RPMI7951 (cell line): ENCODE measurements around the gene ANKRD50. TPM values are rescaled to one million over a fixed set of nuclear protein-coding genes. Genes with fewer than 3 reads are reported as not detected.

Experiments used
- DNase-seq: peaks from one replicate; pipeline ENCODE4 v3.0.0-alpha.2; 2012; ENCODE audit warnings: low read depth
- total RNA-seq: library from RNA; depleted of rRNA; stranded (reverse); fragments of >200 nt; shearing (Covaris generic); gene quantifications from 2 replicates; pipeline ENCODE4 v1.2.3, GENCODE V29; 2014; rRNA removed

Gene ANKRD50, protein sequence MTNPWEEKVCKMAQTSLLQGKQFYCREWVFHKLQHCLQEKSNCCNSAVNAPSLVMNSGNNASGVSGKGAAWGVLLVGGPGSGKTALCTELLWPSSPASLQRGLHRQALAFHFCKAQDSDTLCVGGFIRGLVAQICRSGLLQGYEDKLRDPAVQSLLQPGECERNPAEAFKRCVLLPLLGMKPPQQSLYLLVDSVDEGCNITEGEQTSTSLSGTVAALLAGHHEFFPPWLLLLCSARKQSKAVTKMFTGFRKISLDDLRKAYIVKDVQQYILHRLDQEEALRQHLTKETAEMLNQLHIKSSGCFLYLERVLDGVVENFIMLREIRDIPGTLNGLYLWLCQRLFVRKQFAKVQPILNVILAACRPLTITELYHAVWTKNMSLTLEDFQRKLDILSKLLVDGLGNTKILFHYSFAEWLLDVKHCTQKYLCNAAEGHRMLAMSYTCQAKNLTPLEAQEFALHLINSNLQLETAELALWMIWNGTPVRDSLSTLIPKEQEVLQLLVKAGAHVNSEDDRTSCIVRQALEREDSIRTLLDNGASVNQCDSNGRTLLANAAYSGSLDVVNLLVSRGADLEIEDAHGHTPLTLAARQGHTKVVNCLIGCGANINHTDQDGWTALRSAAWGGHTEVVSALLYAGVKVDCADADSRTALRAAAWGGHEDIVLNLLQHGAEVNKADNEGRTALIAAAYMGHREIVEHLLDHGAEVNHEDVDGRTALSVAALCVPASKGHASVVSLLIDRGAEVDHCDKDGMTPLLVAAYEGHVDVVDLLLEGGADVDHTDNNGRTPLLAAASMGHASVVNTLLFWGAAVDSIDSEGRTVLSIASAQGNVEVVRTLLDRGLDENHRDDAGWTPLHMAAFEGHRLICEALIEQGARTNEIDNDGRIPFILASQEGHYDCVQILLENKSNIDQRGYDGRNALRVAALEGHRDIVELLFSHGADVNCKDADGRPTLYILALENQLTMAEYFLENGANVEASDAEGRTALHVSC (N-terminal part only)
- 9.5 and 11.4 TPM in 2 replicates for total RNA-seq

DNA sequence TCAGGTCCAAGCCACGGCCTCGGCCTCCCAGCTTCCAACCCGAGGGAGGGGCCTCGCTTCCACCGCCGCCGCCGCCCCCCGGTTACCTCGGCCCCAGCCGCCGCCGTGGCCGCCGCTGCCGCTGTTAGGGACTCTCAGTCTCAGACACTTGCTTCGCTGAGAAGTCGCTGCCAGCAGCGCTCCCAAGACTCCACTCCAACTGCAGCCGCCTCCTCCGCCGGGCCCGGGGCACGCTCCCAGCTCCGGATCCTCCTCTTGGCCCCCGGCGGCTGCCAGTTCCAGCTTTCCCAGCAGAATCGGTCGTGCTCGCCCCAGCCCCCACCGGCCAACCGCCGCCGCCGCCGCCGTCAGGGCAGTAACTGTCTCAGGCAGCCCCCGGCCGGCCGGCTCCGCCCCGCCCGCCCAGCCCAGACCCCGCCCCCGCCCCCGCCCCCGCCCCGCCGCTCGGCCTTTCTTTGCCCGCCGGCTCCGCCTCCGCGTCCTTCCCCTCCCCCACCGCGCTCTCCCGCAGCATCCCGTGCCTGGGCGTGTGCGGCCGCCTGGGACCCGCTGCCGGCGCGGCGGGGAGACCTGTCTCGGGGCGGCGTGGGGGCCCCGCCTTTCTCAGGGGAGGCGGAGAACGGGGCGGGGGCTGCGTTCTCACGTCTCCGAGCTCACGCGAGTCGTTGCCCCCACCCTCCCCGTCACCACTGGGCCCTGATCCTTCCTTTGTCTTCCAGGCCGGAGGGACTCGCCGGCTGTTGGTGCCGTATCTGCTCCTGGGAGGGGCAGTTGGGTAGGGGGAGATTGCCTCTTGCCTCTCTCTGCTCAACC, at the start of gene ANKRD50:
Gene ANKRD50 (minus strand): TSS at position 361 of the 813 bp plus-strand sequence. CDS start 2,221 bp downstream, outside the sequence.
- DNase-seq: peak; percentile 92

DNA sequence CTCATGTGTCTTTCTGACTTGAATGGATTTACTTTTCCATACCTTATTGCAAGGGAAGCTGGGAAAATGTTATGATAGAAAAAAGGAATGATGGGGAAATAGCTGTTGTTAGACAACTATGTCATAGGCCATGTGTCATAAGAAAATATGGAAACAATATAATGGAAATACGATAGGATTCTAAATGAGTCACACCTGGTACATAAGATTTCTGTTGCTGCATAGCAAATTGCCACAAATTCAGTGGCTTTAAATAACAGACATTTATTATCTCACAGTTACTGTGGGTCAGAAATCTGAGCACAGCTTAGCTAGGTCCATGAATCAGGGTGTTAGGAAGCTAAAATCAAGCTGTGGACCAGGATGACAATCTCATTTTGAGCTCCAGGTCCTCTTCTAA, 44.6 kb upstream of the ANKRD50 start:
- no peak for DNase-seq

DNA sequence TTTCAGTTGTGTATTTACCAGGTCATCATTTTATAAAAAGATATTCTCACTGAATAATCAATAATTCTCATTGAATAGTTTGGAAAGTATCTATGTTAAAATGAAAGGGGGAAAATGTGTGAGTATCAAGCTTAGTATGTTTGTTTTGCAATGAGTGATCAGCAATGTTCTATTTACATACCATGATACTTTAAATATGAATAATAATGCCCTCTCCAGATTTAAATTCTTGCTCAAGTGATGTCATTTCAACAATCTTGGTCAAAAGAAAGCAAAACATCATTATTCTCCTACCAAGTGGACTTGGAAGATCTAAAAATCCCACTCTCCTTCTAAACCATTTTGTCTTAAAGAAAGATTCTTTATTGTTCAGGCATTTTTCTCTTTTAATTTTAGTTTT, 42.1 kb upstream of the ANKRD50 start:
- DNase-seq: no peak

DNA sequence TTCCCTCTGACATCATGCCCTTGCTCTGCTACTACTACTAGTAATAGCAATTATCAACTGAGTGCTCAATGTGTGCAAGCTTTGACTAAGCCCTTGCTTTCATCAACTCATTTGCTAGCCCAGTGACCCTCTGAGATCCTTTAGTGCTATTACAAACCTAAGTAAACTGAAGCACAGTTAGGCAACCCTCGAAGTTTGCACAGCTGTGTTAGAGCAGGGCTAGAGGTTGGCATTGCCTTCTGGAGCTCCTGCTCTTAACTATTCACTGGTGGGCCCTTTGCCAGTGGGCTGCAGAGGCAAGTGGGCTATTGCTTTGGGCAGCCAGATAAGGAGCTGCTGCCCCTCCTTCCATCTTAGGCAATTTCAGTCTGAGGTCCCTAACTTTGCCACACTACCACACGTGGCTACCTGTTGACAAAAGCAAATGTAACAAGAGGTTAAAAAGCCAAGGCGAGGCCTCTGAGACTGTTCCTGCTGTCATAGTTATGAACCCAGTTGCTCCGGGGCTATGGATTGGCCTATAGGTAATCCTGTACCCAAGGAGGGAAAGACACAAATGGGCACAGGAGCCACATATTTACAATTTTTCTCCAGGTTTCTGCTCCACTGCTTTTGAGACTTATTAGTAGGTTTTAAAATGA, 41.5 kb upstream of the ANKRD50 start:
- no peak for DNase-seq

DNA sequence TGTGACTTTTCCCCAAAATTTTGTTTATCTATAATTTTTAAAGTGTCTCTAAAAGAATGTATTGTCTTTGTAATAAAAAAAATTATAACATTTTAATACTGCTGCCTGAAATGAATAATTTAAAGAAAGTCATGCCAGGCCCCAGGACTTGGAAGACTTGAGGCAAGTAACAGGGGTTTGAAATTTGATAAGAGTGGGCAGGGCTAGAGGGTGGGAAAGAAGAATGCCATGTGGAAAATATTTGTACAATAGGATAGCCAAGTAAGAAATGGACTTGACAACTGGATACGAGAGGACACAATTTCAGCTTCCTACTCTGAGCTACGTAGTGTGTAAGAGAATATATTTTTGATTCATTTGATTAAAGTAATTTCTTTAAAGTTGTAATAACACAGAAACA, 36.9 kb upstream of the ANKRD50 start:
- DNase-seq: no peak

DNA sequence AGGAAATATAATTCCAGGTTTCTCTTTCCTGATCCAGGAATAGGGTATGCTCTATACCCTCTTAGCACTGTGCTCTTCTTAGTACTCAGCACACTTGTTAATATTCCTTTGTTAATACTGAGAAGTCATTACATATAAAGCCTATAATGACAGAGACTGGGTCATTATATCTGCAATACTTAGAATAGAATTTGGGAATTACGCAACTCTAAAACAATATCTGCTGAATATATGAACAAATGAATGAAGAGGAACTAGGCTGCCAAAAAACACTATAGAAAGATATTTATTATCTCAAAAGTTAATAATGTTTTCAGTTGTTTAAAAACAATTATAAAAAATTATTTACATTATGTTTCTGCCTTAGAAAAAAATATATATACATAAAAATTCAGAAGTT, 36.4 kb upstream of the ANKRD50 start:
- DNase-seq: no peak

DNA sequence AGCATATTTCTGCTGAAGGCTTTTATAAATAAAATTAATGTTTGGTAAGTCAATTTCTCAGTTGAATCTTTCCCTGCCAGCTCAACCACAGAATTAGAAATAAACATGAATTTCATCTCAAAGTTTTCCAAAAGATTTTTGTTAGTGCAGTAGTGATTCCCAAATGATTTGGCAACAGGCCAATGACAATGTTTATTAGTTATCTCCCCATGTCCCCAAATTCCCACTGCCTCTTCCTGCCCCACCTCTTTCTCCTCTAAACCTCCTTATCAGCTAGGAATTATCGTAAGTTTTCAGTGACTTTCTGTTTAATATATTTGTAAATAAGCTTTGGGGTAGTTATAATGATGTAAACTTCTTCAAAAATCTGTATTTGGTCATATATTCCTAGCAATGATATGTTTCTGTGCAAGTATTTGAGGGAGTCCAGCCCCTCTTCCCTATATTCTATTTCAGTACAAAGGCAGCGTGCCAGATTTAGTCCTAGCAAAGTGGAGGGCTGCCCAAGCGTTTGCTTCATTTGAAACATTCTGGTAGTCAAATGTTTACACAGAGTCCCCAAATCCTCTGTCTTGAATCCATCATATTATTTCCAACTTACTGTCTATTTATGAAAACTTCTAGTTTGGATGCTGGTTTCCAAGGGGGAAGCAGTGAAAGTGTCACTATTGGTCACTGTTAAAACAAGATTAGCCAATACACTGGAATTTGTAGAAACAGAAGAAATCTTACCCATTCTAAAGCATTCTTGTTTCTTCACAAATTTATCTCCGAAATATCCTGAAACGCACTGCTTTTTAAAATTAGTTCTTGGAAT, 33.7 kb upstream of the ANKRD50 start:
- no peak for DNase-seq

DNA sequence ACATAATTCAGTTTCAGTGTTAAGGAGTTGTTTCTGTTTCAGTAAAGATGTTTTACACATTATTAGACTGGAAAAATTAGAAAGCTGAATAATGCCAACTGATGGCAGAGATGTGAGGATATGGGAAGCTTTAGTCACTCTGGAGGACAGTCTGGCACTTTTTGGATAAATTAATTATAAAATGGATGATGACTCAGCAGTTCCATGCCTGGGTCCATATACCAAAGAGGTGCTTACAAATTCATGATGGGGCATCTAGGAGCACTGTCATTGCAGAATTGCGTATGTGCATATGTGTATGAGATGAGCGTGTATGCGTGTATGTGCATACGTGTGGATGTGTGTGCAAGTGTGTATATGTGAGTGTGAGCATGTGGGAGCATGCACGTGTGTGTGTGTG, 31.2 kb upstream of the ANKRD50 start:
- DNase-seq: no peak

DNA sequence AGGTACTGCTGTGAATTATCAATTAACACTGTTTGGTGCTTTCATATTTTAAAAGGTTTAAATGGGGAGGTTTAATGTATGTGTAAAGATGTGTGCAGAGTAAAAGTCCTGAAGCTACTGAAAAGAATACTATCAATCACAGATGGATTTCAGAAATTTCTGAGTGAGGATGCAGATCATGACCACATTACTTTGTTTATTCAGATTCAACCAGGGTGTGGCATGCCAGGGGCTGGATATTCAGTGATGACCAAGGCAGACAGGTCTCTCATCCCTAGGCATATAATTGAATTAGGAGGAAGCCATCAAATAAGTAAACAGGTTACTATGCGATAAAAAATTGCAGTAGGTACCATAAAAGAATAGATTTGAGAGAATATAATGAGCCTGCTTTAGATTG, 28.0 kb upstream of the ANKRD50 start:
- no peak for DNase-seq

DNA sequence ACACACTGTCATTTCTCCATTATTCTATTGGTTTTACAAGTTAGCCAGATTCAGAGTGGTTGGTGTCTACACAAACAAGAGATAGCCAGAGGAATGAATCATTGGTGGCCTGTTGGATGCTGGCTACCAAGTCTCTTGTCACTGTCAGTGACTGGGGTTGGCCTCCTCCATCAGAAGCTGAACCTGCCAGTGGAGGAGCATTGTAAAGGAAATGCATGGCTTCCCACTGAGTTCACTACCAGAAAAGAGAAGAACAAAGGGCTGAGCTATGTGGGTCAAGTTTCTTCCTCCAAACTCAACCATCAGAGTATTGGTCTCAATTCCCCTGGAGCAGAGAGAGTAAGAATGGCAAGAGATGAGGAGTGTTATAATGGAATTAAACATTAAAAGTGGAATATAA, 26.5 kb upstream of the ANKRD50 start:
- DNase-seq: no peak

DNA sequence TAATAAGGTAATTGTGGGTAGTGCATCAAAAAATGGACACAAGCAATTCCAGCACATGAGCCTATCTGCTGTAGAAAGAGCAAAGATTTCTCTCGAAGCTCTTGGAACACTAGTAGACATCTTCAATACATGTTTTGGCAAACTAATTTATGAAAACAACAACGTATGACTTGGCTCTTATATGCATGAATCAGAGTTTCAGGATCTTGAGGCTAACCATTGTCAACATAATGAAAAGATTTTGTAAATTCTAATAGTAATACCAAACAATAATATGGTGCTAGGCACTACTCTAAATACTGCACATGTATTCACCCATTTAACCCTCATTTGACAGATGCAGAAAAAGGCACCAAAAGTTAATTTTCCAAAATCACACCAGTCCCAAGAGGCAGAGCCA, 25.1 kb upstream of the ANKRD50 start:
- no peak for DNase-seq

DNA sequence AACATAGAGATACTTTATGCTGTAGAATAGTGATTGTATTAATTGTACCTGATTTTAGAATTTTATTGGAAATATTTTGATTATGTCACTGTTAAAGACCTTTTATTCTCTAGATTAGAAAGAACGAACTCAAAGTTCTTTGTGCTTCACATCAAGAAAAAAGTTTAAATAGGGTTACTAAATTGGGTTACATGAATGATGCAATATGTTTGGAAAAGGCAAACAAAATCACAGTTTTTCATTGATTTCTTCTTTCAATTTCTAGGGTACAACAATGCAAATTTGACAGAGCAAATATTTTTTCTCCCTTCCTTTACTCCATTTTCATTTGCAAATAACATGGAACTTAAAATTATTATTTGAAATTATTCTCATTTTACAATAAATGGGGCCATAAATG, 24.0 kb upstream of the ANKRD50 start:
- no peak for DNase-seq

DNA sequence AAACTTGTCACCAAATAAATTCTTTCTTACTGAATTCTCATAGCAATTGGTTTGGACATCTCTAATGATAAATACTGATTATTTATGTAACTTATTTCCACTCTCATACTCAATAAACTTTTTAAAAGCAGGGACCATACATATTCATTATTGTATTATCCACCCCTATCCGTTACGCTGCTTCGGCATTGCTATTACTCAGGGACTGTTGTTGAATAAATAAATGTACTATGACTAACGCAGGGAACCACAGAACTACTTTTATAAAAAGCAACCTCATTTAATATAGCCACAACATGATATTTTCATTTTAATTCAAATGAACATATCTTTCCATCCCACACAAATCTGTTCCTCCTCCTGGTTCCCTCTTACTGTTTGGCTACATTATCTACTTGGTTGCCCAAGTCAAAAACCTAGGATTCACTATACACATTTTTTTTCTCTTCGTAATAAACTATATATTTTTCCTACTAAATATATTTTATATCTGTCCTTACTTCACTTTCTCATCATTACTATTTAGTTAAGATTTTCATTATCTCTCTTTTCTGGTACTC, 14.9 kb upstream of the ANKRD50 start:
- no peak for DNase-seq

DNA sequence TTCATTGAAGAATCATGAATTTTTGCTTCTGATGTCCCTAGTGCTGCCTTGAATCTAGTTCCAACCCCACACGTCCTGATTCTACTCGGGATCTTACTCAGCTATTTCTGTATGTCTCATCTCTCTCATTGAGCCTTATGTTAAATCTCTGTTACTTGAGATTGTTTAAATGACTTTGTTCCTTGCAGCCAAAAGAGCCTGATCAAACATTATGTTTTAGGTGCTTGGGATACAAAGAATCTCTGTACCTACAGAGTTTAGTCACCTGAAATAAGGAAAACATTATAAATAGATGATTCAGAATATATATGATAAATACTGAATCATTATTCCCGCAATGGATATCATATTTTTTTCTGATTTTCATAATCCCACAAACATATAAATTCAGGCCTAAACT, 13.7 kb upstream of the ANKRD50 start:
- no peak for DNase-seq

DNA sequence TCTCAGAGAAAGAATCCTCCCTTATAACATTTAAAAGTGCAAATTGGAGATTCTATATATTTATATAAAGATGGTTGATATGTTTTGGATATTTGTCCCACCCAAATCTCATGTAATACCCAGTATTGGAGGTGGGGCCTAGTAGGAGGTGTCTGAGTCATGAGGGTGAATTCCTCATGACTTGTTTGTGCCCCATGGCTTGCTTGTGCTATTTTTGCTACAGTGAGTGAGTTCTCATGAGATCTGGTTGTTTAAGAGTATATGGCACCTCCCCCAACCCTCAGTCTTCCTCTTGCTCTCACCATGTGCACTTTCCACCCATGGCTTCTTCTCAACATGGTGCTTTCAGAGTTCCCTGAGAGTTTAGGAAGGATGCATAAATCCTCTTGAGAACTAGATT, 9.5 kb upstream of the ANKRD50 start:
- peak; percentile 7 for DNase-seq

DNA sequence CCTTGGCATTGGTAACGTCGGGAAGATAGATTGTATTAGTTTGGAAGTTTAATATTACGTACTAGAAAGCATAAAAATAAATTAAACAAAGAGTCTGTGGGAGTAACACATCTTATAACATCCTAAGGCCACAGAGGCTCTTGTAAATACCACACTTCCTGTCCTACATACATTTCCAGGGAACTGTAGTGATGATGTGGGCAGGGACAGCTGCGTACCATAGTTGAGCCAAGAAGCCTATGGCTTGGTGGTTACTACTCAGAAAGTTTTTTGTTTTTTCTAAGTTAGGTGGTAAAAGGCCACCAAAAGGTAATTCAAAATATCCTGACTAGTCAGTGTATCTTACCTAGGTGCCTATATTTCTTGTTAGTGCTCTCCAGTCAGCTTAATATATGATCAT, 4.6 kb upstream of the ANKRD50 start:
- no peak for DNase-seq

DNA sequence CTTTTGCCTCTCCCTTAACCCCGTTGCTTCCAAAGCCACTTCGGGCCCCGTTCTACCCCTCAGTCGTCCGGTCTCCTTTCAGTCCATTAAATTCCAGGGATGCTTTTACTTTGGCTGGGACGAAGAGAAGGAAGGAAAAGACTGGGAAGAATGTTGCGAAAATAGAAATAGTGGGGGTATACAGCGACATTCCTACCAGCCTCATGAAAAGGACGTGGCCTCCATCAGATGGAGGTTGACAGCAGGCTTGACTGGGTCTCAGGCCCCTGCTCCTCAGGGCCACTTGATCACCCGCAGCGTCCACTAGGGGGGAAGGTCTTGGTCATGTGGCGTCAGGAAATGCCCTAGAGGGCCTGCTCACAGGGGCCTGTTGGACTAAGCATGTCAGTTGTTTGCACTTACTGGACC, 657 bp upstream of the ANKRD50 start:
- DNase-seq: peak; percentile 78

DNA sequence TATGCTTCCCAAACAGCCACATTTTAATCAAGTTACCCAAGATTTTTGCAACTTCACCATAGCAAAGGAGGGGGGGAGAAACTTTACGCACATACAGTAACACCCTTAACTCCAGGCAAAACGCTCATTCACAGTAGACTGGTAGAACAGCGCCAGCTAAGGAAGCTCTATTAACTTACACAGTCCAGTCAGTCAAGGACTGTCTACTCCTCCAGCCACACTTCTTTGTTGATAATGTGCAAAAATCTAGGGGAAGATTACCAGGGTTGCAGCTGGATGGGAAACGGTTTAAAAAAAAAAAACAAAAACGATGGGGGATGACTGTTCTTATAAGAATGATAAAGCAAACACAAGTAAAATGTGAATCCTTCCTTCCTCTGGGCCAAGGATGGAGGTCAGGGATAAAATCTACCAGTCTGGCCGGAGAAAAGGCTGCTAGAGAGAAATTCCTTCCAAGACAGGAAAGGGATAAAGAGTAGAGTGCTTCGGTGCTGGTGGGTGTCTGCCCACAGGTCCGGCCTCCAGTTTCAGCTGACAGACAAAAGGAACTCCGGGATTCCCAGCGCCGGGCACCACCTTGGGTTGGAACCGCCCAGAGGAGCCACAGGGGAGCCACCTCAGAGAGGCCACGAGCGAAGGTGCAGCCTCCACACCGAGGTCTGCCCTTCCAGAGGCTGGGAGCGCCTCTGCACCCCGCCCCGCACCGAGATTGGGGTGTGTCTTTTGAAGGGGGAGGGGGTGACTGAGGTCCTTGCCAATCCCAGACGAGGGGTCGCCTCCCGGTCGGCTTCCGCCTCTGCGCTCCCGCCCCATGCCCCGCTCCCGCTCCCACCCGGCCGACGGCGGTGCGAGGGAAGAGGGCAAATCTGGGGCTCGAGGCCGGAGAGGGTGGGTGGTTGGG, 811 bp downstream of the ANKRD50 start:
- peak; percentile 67 for DNase-seq

DNA sequence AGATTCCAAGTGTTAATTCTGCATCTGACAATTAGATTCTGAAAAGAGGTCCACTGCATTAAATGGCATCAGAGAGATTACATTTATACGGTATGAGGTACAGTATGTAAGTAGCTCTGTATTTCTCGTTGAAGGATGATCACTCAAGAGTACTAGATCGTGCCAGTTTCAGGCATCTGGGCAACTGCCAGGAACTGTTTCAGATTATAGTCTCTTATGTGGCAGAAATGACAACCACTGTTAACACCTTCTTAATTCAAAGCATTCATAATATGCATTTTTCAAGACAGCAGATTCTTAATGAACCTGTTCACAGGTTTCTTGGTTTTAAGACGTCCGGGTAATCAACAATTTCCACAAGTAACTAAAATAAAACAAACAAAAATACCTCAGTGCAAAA, 1.6 kb downstream of the ANKRD50 start:
- peak; percentile 23 for DNase-seq
